ENCODE data around the gene TRPC4AP.

The TRPC4AP gene

DNA sequence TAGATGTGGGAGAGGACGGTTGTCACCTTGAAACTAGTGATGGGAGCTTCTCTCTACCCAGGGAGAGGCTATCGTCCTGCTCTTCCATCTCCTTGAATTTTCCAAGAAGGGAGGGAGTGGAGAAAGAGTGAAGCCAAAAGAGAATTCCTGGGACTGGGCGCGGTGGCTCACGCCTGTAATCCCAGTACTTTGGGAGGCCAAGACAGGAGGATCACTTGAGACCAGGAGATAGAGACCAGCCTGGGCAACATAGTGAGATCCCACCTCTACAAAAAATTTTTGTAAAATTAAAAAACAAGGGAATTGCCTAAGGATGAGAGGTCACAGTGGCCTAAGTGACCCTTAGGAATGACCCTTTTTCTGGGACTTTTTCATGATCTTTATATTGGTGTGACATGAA is 128.1 kb downstream of the TRPC4AP start:
- no peak overlapping the region for H3K27ac ChIP-seq
- TF ChIP-seq, protein P1, sequence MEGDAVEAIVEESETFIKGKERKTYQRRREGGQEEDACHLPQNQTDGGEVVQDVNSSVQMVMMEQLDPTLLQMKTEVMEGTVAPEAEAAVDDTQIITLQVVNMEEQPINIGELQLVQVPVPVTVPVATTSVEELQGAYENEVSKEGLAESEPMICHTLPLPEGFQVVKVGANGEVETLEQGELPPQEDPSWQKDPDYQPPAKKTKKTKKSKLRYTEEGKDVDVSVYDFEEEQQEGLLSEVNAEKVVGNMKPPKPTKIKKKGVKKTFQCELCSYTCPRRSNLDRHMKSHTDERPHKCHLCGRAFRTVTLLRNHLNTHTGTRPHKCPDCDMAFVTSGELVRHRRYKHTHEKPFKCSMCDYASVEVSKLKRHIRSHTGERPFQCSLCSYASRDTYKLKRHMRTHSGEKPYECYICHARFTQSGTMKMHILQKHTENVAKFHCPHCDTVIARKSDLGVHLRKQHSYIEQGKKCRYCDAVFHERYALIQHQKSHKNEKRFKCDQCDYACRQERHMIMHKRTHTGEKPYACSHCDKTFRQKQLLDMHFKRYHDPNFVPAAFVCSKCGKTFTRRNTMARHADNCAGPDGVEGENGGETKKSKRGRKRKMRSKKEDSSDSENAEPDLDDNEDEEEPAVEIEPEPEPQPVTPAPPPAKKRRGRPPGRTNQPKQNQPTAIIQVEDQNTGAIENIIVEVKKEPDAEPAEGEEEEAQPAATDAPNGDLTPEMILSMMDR (conservative IDR thresholded peaks at IDR 0.05), result no peak

DNA sequence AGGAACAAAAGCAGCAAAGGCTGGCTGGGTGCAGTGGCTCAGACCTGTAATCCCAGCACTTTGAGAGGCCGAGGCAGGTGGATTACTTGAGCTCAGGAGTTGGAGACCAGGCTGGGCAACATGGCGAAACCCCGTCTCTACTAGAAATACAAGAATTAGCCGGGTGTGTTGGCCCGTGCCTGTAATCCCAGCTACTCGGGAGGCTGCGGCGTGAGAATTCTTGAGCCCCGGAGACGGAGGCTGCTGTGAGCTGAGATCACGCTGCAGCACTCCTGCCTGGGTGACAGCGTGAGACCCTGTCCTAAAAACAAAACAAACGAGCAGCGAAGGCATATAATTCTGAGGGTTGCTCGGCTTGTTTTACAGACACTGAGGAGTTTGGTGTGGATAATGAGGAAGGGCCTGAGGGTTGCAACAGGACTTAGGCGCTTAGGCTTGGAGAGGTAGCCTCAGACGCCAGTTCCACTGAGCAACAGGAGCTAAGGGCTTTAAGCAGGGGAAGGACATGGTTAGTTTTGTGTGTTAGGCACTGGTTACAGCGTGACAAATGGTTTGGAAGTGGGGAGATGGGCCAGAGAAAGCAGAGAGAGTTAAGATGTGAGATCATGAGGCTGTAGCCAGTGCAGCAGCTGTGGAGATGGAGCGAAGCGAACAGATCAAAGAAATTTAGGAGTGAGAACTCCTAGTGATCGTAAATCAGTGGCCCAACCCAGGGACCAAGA is 135.7 kb downstream of the TRPC4AP start:
- TF ChIP-seq, protein P1 (conservative IDR thresholded peaks at IDR 0.05), result no peak
- no peak overlapping the region for H3K27ac ChIP-seq

DNA sequence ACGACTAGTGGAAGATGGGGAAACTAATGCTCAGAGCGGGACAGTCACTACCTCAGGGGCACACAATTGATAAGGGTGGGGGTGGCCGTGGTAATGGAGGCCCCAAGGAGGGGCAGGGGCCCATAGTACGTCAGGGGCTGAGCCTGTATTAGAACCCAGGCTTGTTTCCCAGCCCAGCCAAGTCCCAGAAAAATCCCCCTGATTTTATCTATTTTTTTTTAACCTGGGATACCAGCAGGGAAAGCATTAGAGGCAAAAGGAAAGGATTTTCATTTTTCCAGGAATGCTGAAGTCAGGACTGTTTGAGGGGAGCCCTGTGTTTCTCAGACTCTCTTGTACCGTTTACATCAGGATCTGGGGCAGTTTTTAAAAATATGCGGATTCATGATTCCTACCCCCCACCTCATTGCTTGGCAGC is 136.6 kb downstream of the TRPC4AP start:
- H3K27ac ChIP-seq, result peak overlapping the region; percentile 93
- TF ChIP-seq, protein P1 (conservative IDR thresholded peaks at IDR 0.05), result peak; percentile 38

DNA sequence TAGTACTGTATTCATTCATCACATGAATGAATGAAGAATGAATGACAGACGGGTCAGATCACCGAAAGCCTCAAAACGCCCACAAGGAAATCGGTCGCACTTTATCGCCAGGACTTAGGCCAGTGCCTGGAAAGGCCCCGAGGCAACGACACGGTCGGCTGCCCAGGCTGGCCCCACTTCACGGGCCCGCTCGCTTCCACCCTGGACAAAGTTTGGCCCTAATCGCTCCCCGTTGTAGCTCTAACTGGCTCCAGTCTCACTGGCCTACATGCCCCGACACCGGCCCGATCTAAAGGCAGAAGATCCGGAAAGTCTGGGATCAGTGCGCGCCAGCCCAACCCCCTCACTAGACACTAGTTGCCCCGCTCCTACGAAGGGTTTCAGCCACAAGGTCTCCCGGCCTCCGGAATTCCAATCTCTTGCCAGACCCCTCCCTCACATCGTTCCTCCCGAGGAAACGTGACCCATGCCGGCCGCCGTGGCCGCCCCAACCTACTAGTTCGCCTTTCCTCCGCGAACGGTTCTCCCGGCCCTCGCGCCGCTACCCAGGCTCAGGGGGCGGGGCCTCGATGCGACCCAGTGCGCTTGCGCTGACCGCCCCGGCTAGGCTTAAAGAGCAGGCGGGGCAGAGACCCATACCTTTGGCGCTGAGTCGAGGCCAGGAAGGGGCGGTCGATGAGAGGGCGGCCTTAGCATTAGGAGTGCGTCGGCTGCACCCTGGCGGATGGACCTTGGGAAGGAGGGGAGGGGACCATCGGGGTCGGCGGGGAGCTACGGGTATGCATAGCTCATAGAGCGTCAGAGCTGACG is 137.2 kb downstream of the TRPC4AP start, which contains the start of the genes GSS and MYH7B:
TSS of gene GSS (minus strand) at position 576 of the 810 bp plus-strand sequence. CDS start 3,954 bp downstream, outside the sequence.
TSS of gene MYH7B (plus strand) at position 638 of the 810 bp plus-strand sequence. CDS start 22,138 bp downstream, outside the sequence.
- TF ChIP-seq, protein P1 (conservative IDR thresholded peaks at IDR 0.05), result peak; percentile 69
- H3K27ac ChIP-seq, result peak within 1 kb of the TSS; percentile 93

DNA sequence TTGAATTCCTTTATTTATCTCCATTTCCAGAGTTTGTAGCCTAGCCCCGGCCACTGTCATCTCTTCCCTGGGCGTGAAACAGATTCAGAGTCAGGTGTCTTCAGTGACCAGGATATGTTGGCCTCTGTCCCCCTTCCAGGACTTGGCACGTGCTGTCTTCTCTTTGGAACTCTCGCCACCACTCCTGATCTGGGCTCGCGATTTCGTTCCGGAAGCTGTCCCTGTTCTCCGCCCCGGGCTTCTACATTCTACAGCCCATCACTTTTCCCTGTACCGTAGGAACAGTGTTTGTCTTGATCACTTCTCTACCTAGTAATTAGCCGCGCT is 137.7 kb downstream of the TRPC4AP start:
- peak overlapping the region; percentile 93 for H3K27ac ChIP-seq
- TF ChIP-seq, protein P1 (conservative IDR thresholded peaks at IDR 0.05), result no peak

DNA sequence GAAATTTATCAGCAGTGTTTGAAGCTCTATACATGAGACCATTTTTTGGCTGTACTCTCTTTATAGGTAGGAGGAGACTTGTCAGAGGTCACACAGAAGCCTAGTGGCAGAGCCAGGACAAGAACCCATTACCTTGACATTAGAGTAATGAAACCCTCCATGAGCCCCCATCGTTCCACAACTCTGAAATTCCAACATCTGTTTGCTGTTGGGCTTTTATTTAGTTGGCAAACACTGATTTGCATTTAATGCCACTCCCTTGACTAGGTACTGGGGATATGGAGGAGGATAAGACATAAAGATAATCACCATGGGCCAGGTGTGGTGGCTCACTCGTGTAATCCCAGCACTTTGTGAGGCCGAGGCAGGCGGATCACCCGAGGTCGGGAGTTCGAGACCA is 138.6 kb downstream of the TRPC4AP start:
- TF ChIP-seq, protein P1 (conservative IDR thresholded peaks at IDR 0.05), result no peak
- H3K27ac ChIP-seq, result peak overlapping the region; percentile 93

DNA sequence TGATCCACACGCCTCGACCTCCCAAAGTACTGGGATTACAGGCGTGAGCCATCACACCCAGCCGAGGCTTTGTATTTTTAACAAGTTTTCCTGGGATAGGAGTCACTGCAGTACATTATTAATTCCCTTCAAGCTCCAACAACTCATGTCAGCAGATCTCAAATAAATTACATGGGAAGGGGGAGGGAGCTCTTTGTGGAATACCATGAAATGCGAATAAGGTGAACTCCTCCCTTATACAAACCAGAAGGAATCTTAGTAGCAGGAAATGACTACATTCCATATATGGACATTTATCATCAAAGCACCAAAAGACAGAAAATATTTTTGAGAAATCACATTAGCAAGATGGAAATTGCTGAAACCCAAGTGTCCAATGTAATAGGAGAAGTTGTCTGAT is 139.9 kb downstream of the TRPC4AP start:
- H3K27ac ChIP-seq, result no peak overlapping the region
- TF ChIP-seq, protein P1 (conservative IDR thresholded peaks at IDR 0.05), result no peak
